ENCODE results near the gene CDHR2. TPM values are rescaled to one million over a fixed set of nuclear protein-coding genes. Genes with fewer than 3 reads are reported as not detected.

Gene CDHR2
- total RNA-seq, 1 donor from 2014 or later, result 0.45 TPM

DNA sequence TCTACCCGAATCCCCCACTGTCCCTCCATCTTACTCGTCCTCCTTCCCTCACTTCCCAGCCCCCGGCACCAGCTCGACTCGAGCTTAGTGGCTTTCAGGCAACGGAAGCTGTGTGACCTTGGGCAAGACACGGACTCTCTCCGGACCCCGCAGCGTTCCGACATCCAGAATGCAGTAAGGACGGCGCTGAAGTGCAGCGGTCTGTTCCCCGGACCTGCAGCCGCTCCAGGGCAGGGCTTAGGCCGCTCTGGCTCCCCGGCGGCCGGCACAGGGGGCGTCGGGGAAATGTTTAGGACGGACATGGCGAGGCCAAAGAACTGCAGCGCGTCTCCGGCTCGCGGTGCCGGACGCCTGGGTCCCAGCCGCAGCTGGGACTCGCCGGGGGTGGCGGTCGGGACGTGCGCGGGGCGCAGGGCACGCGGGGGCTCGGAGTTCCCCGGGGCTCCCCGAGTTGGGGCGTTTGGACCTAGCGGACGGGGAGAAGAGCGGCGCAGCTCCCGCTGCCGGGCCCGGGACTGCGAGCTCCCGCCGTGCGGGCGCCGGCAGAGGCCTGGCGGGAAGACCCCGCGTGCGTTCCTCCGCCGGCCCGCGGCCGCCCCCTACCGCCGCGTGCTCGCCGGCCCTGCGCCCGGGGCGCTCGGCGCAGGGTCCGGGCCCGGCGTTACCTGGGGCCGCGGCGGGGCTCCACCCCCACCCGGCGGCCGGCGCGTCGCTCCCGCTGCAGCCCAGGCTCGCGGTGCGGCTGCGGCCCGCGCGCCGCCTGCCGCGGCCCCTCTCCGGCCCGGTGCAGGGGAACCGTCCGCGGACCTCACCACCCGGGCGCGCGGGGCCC is 6.3 kb upstream of the CDHR2 start:
- Mint-ChIP-seq H3K9me3 (no peaks in the 10 kb centered on the region), H3K4me1 (peaks cover 32% of the 10 kb centered on the region), H3K4me3 (peak overlapping the region; percentile 75), H3K27me3 (ENCODE audit: low read depth) (no peaks in the 10 kb centered on the region), H3K27ac (peak overlapping the region; percentile 90), H3K36me3 (no peaks in the 10 kb centered on the region)
- no peak for DNase-seq (ENCODE audit: low spot score in 2 of 2, unreplicated experiment in 2 of 2)
- TF ChIP-seq, protein P1, sequence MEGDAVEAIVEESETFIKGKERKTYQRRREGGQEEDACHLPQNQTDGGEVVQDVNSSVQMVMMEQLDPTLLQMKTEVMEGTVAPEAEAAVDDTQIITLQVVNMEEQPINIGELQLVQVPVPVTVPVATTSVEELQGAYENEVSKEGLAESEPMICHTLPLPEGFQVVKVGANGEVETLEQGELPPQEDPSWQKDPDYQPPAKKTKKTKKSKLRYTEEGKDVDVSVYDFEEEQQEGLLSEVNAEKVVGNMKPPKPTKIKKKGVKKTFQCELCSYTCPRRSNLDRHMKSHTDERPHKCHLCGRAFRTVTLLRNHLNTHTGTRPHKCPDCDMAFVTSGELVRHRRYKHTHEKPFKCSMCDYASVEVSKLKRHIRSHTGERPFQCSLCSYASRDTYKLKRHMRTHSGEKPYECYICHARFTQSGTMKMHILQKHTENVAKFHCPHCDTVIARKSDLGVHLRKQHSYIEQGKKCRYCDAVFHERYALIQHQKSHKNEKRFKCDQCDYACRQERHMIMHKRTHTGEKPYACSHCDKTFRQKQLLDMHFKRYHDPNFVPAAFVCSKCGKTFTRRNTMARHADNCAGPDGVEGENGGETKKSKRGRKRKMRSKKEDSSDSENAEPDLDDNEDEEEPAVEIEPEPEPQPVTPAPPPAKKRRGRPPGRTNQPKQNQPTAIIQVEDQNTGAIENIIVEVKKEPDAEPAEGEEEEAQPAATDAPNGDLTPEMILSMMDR (IDR thresholded peaks at IDR 0.05; ENCODE audit: unreplicated experiment), result no peak

DNA sequence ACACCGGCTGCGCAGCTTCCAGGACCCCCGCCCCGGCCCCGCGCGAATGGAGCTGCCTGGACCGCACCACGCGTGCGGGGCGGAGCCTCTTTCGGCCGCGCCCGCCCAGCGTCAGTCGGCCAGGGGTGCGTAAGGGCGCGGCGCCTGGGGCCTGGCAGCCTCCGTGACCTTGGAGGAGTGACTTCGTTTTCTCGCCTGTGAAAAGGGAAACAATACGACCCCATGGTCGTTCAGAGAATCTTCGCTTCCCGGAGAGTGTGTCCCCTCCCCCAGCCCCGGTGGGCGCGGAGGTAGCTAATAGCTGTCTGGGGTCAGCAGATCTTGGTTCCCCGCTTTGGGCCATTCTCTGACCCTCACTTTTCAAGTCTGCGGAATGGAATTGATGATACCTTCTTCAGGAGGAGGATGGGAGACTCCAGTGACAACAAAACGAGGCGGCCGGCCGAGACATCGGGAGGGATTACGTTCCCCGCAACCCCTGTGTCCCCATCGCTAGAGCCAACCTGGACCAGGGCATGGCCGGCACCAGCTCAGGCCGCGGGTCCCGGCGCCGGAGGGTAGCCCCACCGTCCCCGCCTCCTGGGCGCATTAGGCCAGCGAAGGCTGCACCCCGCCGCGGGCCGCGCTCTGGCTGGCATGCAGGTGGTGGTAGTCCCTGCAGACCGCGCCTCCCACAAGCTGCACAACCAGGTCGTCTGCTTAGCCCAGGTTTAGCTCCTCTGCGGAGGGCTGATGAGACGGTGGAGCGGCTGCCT is 5.5 kb upstream of the CDHR2 start:
- TF ChIP-seq, protein P1 (IDR thresholded peaks at IDR 0.05; ENCODE audit: unreplicated experiment), result no peak
- peak in 1 of 2 experiments; percentile 71 for DNase-seq (ENCODE audit: low spot score in 2 of 2, unreplicated experiment in 2 of 2)
- Mint-ChIP-seq H3K27me3 (ENCODE audit: low read depth) (no peaks in the 10 kb centered on the region), H3K4me3 (peak overlapping the region; percentile 85), H3K9me3 (no peaks in the 10 kb centered on the region), H3K4me1 (peaks cover 26% of the 10 kb centered on the region), H3K36me3 (no peaks in the 10 kb centered on the region), H3K27ac (peak overlapping the region; percentile 85)

DNA sequence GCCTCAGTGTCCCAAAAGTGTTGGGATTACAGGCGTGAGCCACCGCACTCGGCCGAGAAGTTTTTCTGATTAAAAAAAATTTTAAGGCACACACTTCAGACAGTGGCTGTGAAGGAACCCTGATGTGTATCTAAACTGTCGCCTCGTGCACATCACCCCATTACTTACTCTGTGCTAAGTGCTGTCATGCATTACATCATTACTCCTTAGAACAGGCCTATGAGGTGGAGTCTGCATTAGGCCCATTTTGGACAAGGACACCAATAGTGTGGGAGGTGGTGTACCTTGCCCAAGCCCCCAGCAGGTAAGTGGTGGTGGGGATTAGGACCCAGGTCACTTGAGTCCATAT is 3.8 kb upstream of the CDHR2 start:
- TF ChIP-seq, protein P1 (IDR thresholded peaks at IDR 0.05; ENCODE audit: unreplicated experiment), result no peak
- peaks cover 25% of the 10 kb centered on the region for H3K4me1 Mint-ChIP-seq
- H3K9me3 Mint-ChIP-seq, result no peaks in the 10 kb centered on the region
- H3K4me3 Mint-ChIP-seq, result no peak overlapping the region
- H3K36me3 Mint-ChIP-seq, result no peaks in the 10 kb centered on the region
- no peaks in the 10 kb centered on the region for H3K27me3 Mint-ChIP-seq (ENCODE audit: low read depth)
- no peak for DNase-seq (ENCODE audit: low spot score in 2 of 2, unreplicated experiment in 2 of 2)
- no peak overlapping the region for H3K27ac Mint-ChIP-seq

DNA sequence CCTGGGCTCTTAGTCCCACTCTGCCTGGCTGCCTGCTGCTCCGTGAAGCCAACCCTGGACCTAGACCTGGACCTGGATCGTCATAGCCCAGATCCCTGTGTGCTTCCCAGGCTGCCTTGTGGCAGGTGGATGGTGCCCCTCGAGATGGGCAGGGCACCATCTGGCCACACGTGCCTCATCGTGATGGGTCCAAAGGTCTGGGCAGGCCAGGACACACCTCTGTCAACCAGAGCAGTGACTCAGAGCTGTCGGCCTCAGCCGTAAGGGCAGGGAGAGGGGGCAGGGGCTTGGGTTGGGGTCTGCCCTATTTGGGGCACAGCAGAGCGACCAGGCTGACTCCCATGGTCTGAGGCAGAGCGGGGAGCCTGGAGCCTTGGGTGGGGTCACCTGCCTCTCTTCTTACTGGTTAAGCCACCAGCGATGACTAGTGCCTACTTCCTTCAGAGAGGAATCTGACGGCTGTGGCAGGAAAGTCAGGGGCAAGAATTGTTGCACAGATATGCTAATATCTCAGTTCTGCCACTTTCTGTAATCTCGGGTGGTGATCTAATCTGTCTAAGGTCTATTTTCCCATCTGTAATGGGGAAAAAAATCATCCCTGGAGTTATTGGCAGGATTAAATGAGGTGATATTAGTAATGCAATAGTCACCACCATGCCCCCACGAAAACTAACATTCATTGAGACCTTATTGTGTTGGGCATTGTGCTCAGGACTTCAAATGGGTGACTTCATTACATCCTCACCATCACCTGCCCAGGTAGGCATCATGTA is 3.2 kb upstream of the CDHR2 start:
- no peak for DNase-seq (ENCODE audit: low spot score in 2 of 2, unreplicated experiment in 2 of 2)
- Mint-ChIP-seq H3K36me3 (no peaks in the 10 kb centered on the region), H3K4me1 (peaks cover 19% of the 10 kb centered on the region), H3K4me3 (no peak overlapping the region), H3K9me3 (no peaks in the 10 kb centered on the region), H3K27me3 (ENCODE audit: low read depth) (no peaks in the 10 kb centered on the region), H3K27ac (no peak overlapping the region)
- TF ChIP-seq, protein P1 (IDR thresholded peaks at IDR 0.05; ENCODE audit: unreplicated experiment), result no peak

DNA sequence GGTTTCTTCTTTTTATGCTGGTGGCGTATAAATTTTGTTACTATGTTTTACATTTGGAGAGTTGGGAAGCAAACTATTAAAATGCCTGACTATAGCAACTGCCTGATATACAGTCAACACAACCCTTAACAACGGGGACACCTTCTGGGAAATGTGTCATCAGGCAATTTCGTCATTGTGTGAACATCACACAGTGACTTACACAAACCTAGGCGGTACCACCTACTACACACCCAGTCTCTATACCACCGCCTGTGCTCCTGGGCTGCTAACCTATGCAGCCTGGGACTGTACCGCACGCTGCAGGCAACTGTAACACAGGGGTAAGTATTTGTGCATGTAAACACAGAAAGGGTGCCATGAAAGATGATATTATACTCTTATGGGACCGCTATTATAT is 1.3 kb upstream of the CDHR2 start:
- no peaks in the 10 kb centered on the region for H3K9me3 Mint-ChIP-seq
- peaks cover 8% of the 10 kb centered on the region for H3K27me3 Mint-ChIP-seq (ENCODE audit: low read depth)
- no peak overlapping the region for H3K27ac Mint-ChIP-seq
- TF ChIP-seq, protein P1 (IDR thresholded peaks at IDR 0.05; ENCODE audit: unreplicated experiment), result no peak
- no peaks in the 10 kb centered on the region for H3K36me3 Mint-ChIP-seq
- H3K4me3 Mint-ChIP-seq, result no peak overlapping the region
- DNase-seq (ENCODE audit: low spot score in 2 of 2, unreplicated experiment in 2 of 2), result no peak
- H3K4me1 Mint-ChIP-seq, result peaks cover 3% of the 10 kb centered on the region

All from mesothelial cell of epicardium (in vitro differentiated cells).